ENCODE measurements around the gene FCAMR.
"Not testable (repeated sequence)": the region's sequence is repeated elsewhere in the genome, so short reads cannot be mapped to it uniquely, and the experiment has no call there.

The FCAMR gene

DNA sequence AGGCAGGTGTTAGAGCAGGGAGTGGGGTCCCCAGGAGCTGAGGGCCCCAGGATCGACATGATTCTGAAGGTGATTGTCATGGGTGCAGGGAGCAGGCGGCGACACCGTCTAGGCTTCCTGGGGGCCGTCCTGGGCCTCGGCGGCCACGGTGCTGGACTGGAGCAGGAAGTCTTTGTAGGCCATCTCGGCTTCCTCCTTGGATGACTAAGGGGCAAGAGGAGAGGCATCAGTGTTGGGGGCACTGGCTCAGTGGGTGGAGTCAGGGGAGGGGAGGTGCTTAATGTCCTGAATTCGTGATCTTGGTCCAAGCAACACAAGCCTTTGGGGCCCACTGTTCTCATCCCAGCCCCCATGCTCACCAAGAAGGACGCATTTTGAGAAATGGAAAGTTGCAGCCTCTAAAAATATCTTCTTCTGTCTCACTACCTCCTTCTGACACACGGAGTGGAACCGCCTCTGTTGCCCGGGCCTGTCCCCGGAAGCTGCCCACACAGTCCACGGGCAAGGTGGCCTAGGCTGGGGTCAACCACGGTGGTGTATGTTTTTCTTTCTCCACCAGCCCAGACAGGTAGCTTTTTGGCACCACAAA, 40.0 kb downstream of the FCAMR start:
- no peak for DNase-seq

DNA sequence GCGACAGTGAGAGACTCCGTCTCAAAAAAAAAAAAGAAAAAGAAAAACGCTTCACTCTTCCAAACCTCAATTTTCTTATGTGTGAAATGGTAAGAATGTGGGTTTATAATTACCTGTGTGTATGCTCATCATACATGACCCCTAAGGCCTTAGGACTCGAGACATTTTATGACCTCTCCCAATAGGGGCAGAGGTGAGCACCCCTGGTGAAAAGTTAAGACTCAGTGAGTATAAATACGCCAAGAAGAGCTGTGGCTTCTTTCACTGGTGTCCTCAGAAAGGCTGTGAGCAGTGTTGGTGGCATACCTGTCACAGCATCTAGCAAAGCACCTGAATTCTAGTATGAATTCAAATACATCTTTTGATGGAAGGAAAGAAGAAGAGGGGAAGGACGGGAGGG, 40.7 kb downstream of the FCAMR start:
- DNase-seq, result no peak

DNA sequence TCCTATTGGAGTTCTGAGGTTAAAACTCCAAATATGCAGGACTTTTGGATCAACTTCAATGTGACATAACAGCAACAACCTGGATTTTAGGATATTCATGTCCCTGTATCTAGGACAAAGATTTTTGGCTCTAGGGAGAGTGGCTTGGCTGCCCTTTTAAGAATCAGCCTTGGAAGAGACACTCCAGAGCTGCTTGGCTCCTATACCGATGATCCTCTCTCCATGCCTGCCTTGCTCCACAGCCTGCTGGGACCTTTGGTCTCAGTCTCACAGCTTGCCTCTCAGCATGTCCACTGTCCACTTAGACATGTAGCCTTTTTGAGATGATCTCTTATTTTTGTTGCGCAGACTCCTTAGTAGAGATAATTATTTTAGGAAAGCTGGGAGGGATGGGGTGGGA, 44.0 kb downstream of the FCAMR start:
- DNase-seq, result no peak

DNA sequence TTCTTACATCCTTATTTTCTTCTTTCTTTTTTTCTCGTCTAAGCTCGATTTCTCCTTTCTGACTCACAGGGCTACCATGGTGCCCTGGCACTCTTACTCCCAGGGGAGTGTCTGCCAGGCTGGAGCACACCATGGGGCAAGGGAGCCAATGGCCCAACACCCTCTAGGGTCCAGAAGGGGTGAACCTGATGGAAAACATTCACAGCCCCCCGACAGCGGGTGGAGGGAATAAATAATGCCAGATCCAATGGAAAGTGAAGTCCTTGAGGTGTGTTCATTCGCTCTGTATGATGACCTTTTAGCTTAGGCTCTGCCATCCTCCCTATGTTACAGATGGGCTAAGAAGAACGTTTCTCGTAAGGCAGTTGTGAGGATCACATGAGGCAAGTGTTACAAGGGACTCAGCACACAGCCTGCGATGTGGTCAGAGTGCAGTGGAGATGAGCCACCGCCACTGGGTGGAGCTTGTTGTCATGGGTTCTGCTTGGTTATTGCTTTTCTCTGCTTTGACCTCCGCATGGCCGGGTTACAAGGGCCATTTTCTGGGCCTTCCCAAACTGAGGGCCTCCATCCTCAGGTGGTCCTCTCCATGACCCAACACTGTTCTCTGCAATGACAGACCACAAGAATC, 45.0 kb downstream of the FCAMR start:
- DNase-seq, result no peak

- DNase-seq, result no peak
These were observed 45.6 kb downstream of the FCAMR start for GRCh38 chr1:206924592-206925105.

GRCh38 chr1:206923961-206924557, 46.2 kb downstream of the FCAMR start:
- DNase-seq, result not testable (repeated sequence)

DNA sequence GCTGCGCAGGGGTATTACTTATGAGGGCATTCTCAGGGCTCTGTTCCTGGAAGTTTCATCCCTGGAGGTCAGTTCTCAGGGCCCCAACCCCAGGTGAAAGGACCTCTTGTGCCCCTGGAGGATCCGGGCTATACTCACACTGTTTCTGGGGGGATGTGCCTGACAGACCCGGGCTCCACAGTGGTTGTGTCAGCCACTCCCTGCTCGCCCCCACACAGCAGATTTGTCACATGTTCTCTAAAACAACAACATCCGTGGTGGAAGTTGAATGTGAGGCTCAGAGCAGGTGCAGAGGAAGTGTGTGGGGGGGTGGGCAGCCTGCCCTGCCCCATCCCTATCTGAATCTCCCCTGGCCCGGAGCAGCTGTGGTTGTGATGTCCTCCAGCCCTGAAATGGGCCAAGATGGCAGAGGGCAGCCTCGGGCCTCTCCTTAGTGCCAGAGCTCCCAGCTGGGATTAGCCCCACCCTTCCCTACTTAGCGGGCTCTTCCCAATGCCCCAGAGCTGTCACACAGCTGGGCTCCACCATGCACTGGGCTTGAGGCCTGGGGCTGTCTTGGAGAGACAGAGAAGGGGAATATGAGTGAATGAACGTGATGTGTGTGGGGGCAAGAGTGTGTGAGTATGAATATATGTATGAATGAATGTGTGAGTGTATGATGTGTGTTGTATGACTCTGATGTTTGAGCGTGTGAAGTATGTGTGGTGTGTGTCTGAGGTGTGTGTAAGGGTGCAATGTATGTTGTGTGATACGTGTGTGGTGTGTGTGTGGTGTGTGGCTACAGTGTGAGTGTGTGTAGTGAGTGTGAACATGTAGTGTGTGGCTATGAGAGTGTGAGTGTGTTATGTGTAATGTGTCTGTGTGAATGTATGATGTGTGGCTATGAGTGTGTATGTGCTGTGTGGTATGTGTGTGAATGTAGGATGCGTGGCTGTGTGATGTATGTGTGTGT, 47.0 kb downstream of the FCAMR start:
- no peak for DNase-seq

DNA sequence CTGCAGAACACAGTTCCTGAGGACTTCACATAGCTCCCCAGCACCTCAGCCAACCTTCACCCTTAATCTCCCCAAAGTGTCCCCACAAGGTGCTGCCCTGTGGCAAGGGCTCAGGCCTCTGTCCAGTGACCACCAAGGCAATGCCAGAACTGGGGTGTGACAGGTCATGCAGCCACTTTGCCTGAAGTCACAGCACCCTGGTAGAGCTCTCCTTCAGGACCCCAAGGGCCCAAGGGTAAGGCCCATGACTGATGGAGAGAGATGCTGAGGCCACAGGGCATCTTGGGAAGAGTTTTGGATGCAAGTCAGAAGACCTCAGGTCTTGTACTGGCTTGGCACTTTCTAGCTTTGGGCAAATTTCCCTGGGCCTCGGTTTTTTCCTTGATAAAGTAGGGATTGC, 47.7 kb downstream of the FCAMR start:
- no peak for DNase-seq

DNA sequence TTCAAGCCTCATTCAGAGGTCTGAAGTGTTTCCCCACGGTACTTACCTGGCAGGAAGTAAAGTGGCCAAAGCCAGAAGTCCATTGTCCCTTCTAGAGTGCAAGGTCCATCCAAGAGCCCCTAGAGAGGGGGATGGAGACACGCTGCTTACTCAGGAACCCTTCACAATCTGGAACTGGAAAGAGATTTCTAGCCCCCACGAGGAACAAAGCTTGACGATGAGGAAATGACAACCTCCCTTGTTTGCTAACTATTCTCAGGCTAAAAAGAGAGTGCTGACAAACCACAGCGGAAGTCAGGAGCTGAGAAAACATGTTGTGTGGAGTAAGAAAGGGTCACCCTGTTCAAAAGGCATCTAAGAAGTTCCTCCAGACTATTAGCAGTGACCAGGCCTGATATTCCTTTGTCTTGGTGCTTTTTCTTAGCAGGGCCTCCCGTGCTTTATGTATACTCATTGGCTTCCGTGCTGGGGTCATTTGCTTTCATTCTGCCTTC, 48.4 kb downstream of the FCAMR start, which contains the start of gene FCMR:
FCMR (minus strand) TSS at position 170 of the 494 bp plus-strand sequence; CDS start at position 83, 87 bp downstream.
- no peak for DNase-seq

GRCh38 chr1:206918076-206918475, 52.2 kb downstream of the FCAMR start:
- no peak for DNase-seq

DNA sequence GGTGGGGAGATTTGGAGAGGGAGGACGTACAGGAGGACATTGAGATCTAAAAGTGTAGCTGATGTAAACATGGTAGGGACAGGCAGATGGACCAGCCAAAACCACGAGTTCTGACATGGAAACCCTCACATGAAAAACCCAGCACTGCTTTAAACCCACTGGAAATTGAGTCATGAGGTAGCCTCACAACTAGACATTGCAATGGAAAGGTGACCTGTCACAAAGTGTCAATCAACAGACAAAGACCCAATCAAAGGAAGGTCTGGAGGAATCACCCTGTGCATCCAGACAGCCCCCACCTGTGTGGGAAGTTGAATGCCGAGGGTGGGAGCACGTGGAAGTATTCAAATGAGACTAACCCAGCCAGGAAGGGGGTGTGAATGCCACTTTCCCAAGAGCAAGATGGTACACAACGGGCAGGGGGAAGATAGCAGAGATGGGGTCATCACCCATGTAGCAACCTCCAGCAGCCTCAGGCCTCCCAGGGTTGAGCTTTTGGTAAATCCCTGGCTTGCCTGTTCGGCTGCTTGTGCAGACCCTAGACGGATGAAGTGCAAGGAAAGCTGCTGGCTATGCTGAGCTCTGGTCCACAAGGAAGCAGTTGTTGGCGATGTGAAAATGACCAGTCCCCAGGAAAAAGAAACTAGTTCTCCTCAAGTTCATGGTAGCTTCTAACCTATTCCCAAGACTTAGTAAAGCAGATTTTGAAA, 54.1 kb downstream of the FCAMR start:
- no peak for DNase-seq

DNA sequence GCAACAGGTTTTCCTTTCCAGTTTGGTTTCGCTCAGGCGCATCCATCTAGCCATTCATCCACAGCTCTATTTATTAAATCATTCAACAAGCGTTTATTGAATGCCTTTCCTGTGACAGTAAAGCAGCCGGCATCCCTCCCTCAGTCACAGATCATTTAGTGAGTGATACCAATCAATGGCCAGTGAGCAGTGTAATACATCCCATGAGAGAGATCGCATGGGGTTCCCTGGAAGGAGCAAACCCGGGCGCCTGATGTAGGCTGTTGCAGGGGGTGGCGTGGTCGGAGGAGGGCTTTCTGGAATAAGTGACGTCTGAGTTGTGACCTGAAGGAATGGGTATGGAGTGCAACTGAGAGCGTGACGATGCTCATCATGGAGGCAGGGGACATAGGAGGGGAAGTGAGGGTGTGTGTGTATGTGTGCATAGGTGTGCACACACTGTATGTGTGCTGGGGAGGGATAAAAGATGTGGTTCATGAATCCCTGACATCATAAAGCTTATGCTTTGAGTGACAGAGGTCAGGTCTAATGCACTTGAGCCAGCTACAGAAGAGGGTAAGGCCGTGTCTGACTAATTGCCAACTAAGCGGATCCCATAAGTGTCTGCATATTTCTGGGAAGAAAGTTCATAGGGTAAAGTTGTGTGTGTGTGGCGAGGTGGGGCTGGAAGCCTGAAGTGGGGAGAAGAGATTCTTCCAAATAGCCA, 55.1 kb downstream of the FCAMR start:
- no peak for DNase-seq

DNA sequence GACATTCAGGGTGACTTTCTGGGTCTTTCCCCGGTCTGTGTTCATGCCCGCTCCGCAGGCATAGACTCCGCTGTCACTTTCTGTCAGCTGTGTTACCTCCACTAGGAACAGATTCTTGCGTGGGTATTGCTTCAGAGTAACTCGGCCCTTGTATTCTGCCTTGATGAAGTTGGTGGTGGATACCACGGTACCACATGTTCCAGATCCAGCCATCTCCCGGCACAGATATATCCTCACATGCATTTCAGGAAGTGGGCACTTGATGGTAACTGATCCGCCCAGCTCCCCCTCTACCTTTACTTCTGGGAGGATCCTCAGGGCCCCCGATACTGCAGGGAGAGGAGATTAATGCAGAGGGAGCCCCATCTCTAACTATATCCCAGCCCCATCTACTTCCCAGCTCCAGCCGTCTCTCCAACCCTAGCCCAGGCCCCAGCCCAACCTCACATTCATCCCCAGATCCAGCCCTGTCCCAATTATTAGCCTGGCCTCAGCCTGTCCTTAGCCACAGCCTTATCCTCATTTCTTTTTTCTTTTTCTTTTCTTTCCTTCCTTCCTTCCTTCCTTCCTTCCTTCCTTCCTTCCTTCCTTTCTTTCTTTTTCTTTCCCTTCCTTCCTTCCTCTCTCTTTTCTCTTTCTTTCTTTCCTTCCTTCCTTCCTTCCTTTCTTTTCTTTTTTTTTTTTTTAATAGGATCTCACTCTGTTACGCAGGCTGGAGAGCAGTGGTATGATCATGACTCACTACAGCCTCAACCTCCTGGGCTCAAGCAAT, 56.3 kb downstream of the FCAMR start:
- no peak for DNase-seq

- DNase-seq, result peak; percentile 73
These were observed 57.7 kb downstream of the FCAMR start for GRCh38 chr1:206912445-206913095.

DNA sequence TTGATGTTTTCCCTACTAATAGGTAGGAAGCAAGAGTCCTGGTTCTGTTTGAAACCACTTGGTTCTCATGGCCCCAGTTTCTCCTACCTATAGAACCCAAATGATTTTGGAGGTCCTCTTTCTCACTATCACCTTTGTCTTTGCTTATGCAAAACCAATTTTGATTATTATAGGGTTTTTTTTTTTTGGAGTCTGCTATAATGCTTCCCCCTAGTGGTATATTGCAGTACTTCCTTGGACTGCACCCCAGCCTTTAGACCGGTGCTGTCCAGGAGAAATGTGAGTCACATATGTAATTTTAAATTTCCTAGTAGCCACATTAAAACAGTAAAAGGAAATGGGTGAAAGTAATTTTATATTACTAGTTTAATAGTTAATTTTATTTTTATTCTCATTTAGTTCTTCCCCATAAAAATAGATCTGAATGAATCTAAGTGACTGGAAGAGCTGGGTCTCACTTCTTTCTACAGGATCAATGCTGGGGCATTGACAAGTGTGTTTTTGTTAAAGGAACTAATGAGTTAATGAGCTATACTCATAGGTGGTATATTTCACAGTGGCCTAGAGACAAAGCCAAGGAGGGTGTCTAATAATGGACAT, 59.1 kb downstream of the FCAMR start:
- DNase-seq, result peak; percentile 72

DNA sequence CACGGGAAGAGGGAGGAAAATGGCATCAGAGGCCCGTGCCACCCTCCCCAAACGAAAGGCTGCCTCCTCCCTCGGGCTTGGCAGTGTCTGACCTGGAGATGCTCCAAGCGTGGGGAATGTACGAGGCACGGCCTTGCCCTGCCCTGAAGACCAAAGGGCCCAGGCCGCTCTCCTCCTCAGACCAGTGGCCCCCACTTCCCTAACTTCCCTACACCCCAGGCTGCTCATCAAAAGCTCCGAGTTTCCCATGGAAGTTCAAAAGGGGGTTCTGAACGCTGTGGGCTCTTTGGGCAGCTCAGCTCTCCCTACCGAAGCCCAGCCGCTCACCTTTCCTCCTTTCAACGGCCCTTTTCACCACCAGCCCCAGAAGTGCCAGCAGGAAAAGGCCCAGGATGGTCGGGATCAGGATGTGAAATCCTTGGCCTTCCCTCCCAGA, 60.4 kb downstream of the FCAMR start:
- no peak for DNase-seq

GRCh38 chr1:206909161-206909882, 60.9 kb downstream of the FCAMR start:
- DNase-seq, result no peak

- no peak for DNase-seq
These were observed 62.2 kb downstream of the FCAMR start for GRCh38 chr1:206908038-206908437.

Data from fibroblast of skin of right biceps (primary cell).